DLD1 (cell line): ENCODE results near the gene KLC3.

Experiments used
- in situ Hi-C: cut with HindIII; loops from 2 replicates; pipeline ENCODE4 v1.10.0; 2017; ENCODE audit warnings: low sequenced_read_pairs

Gene KLC3

GRCh38 chr19:45348367-45349125 lies 8.0 kb downstream of the KLC3 start:
- in situ Hi-C loops: no loop called here

GRCh38 chr19:45349126-45349415 lies 8.5 kb downstream of the KLC3 start:
- in situ Hi-C loops: no loop called here

GRCh38 chr19:45349430-45349941 lies 8.9 kb downstream of the KLC3 start:
- in situ Hi-C loops: no loop called here

- in situ Hi-C loops: no loop called here
Measured at GRCh38 chr19:45350477-45351058, 10.0 kb downstream of the KLC3 start.

GRCh38 chr19:45351401-45351952 lies 10.9 kb downstream of the KLC3 start:
- in situ Hi-C loops: no loop called here

- in situ Hi-C loops: no loop called here
Measured at GRCh38 chr19:45352062-45352461, 11.5 kb downstream of the KLC3 start.

- in situ Hi-C loops: no loop called here
Measured at GRCh38 chr19:45352471-45352870, 11.9 kb downstream of the KLC3 start.

- in situ Hi-C loops: no loop called here
Measured at GRCh38 chr19:45352914-45353796, 12.6 kb downstream of the KLC3 start.

GRCh38 chr19:45354241-45354842 lies 13.8 kb downstream of the KLC3 start:
- in situ Hi-C loops: no loop called here

GRCh38 chr19:45355402-45355801 lies 14.9 kb downstream of the KLC3 start:
- in situ Hi-C loops: no loop called here

GRCh38 chr19:45355910-45356309 lies 15.4 kb downstream of the KLC3 start:
- in situ Hi-C loops: no loop called here

- in situ Hi-C loops: no loop called here
Measured at GRCh38 chr19:45356760-45357444, 16.4 kb downstream of the KLC3 start.

- in situ Hi-C loops: no loop called here
Measured at GRCh38 chr19:45357445-45357783, 16.9 kb downstream of the KLC3 start.

GRCh38 chr19:45358213-45358792 lies 17.8 kb downstream of the KLC3 start:
- in situ Hi-C loops: no loop called here

- in situ Hi-C loops: no loop called here
Measured at GRCh38 chr19:45361608-45362007, 21.1 kb downstream of the KLC3 start.

- in situ Hi-C loops: no loop called here
Measured at GRCh38 chr19:45362291-45362690, 21.7 kb downstream of the KLC3 start.

- in situ Hi-C loops: no loop called here
Measured at GRCh38 chr19:45363861-45364459, 23.4 kb downstream of the KLC3 start.

GRCh38 chr19:45364696-45365095 lies 24.1 kb downstream of the KLC3 start:
- in situ Hi-C loops: no loop called here

- in situ Hi-C loops: no loop called here
Measured at GRCh38 chr19:45368127-45368526, 27.6 kb downstream of the KLC3 start.
